Measurements from ENCODE around the gene SHCBP1. TPM values are rescaled to one million over a fixed set of nuclear protein-coding genes. Genes with fewer than 3 reads are reported as not detected.

The SHCBP1 gene
- total and polyA plus RNA-seq, 2 of the 13 experiments (the other 11 are each of a cell fraction or from before 2014, with no cell fraction given) = 15.7 to 33.0 TPM

- peak; percentile 14; the same call in 1 of the 2 replicates for TF ChIP-seq POGZ (CRISPR knock-in tag; IDR thresholded peaks at IDR 0.05)
- 0 out of 2 replicates have a peak, but pooled peaks have one; percentile 84 for TF ChIP-seq DZIP1 (CRISPR knock-in tag; IDR thresholded peaks at IDR 0.05)
- peak; percentile 81; the same call in 1 of the 2 replicates for TF ChIP-seq ZNF891 (CRISPR knock-in tag; IDR thresholded peaks at IDR 0.05)
- 0 out of 4 replicates have a peak, but pooled peaks of 1 of the 2 experiments have one; percentile 33 for TF ChIP-seq KLF16 (CRISPR knock-in tag; IDR thresholded peaks at IDR 0.05)
- TF ChIP-seq SPEN (CRISPR knock-in tag; IDR thresholded peaks at IDR 0.05; ENCODE audit: low read depth) = peak; percentile 18; the same call in 1 of the 2 replicates
- no peak for TF ChIP-seq ZNF33A (CRISPR knock-in tag; IDR thresholded peaks at IDR 0.05; ENCODE audit: borderline replicate concordance)
- no peak for TF ChIP-seq ZNF280D (CRISPR knock-in tag; IDR thresholded peaks at IDR 0.05)
- TF ChIP-seq NPAS2 (CRISPR knock-in tag; IDR thresholded peaks at IDR 0.05; ENCODE audit: borderline replicate concordance) = no peak
- peak in 1 of 2 experiments; percentile 73; a peak in 2 of 4 replicates for TF ChIP-seq HMGXB4 (CRISPR knock-in tag; IDR thresholded peaks at IDR 0.05; ENCODE audit: borderline replicate concordance in 1 of 2, low read depth in 1 of 2)
- TF ChIP-seq BRF2 (CRISPR knock-in tag; IDR thresholded peaks at IDR 0.05) = no peak
- 0 out of 2 replicates have a peak, but pooled peaks have one; percentile 29 for TF ChIP-seq ZNF232 (CRISPR knock-in tag; IDR thresholded peaks at IDR 0.05; ENCODE audit: borderline replicate concordance)
- TF ChIP-seq PITX1 (CRISPR knock-in tag; IDR thresholded peaks at IDR 0.05) = peak; percentile 39; the same call in 1 of the 2 replicates
- TF ChIP-seq USF2 (IDR thresholded peaks at IDR 0.05; ENCODE audit: low read depth, low read length) = no peak
- no peak for TF ChIP-seq USF2 (CRISPR knock-in tag; IDR thresholded peaks at IDR 0.05; ENCODE audit: borderline replicate concordance)
- TF ChIP-seq KAT8 (CRISPR knock-in tag; IDR thresholded peaks at IDR 0.05) = 0 out of 2 replicates have a peak, but pooled peaks have one; percentile 23
- no peak for TF ChIP-seq ZNF12 (CRISPR knock-in tag; IDR thresholded peaks at IDR 0.05)
These were observed 8.4 kb upstream of the SHCBP1 start (continued) for GRCh38 chr16:46629331-46630219.

Measured in HepG2 (cell line).